GM06990 (cell line): ENCODE measurements around the gene ABLIM1.

Experiments used
- DNase-seq: peaks from one replicate; pipeline ENCODE4 v3.0.0-alpha.2; 2011; ENCODE audit not compliant: insufficient read length; ENCODE audit errors: extremely low read depth
- H3K27me3 ChIP-seq: replicated peaks from 2 replicates; pipeline ENCODE4 v1.6.0; 2011; ENCODE audit warnings: low read length; ENCODE audit not compliant: control insufficient read depth, insufficient read depth
- H3K36me3 ChIP-seq: 2 replicates; pipeline ENCODE4 v1.5.1; 2011; ENCODE audit warnings: low read length; ENCODE audit not compliant: control insufficient read depth, insufficient read depth
- H3K4me3 ChIP-seq: replicated peaks from 2 replicates; pipeline ENCODE4 v1.5.1; 2011; ENCODE audit warnings: low read depth, mild to moderate bottlenecking, control low read depth, low read length
- TF ChIP-seq, protein P1 (sequence below): IDR thresholded peaks from 2 replicates; pipeline ENCODE4 v1.5.1; 2011; ENCODE audit warnings: low read length, control low read depth, mild to moderate bottlenecking, inconsistent platforms; ENCODE audit not compliant: insufficient read depth, poor library complexity, severe bottlenecking

ABLIM1 gene

DNA sequence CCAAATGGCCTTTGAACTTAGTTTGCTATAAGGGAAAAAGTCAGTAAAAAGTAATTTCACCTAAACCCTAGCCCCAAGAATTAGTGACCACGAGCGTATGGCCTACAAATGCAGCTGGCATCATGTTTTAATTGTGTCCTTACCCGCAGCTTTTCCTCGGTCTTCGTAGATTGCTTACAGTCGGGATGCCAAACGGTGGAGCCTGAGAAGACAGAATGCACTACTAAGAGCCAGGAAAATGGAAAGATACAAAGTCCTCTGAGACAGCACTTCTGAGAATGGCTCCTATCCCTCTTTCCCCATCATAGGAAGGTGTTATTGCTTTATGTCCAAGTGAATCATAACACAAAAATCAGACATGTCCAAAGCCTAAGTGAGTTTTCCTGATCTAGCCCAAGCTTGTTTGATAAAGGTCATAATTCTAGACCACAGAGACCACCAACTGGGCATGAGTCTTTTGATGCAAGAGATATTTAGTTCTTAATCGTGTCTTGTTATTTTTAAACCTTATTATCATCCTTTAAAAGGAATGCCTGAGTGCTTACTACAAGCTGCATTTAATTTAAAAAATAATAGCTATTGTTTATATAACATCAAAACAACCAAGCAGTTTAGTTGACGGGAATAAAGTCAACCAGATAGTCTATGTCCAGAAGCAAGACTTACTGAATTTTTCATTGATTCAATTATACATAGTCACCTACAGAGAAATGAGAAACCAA lies 170.1 kb downstream of the ABLIM1 start:
- H3K27me3 ChIP-seq, result no peaks in the 10 kb centered on the region
- peaks cover 3% of the 10 kb centered on the region for H3K36me3 ChIP-seq
- H3K4me3 ChIP-seq, result no peak overlapping the region
- TF ChIP-seq, protein P1, sequence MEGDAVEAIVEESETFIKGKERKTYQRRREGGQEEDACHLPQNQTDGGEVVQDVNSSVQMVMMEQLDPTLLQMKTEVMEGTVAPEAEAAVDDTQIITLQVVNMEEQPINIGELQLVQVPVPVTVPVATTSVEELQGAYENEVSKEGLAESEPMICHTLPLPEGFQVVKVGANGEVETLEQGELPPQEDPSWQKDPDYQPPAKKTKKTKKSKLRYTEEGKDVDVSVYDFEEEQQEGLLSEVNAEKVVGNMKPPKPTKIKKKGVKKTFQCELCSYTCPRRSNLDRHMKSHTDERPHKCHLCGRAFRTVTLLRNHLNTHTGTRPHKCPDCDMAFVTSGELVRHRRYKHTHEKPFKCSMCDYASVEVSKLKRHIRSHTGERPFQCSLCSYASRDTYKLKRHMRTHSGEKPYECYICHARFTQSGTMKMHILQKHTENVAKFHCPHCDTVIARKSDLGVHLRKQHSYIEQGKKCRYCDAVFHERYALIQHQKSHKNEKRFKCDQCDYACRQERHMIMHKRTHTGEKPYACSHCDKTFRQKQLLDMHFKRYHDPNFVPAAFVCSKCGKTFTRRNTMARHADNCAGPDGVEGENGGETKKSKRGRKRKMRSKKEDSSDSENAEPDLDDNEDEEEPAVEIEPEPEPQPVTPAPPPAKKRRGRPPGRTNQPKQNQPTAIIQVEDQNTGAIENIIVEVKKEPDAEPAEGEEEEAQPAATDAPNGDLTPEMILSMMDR, result no peak
- DNase-seq, result no peak

GRCh38 chr10:114486938-114487814 lies 170.9 kb downstream of the ABLIM1 start:
- DNase-seq, result no peak
- TF ChIP-seq, protein P1, result no peak
- H3K27me3 ChIP-seq, result no peaks in the 10 kb centered on the region
- peaks cover 3% of the 10 kb centered on the region for H3K36me3 ChIP-seq
- no peak overlapping the region for H3K4me3 ChIP-seq

GRCh38 chr10:114485696-114486400 lies 172.2 kb downstream of the ABLIM1 start:
- no peak for DNase-seq
- Histone ChIP-seq H3K4me3 (no peak overlapping the region), H3K36me3 (peaks cover 3% of the 10 kb centered on the region), H3K27me3 (no peaks in the 10 kb centered on the region)
- TF ChIP-seq, protein P1, result no peak

DNA sequence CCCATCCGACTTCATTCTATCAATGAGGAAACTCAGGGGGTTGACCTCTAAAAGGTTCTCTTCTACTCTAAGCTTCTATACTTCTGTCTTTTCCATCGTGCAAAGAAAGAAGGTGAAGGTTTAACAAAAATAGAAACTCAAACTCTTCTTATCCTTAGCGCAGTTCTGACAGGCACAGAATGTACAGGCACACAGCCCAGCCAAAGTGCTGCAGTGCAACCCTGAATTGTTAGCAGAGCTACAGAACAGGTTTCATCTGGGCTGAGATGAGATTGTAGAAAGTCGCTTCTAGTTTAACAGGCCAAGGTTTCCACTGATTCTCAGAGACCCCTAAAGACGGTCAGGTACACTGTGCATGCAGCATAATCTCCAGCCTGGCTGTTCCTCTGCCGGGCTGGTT lies 174.5 kb downstream of the ABLIM1 start:
- no peaks in the 10 kb centered on the region for H3K27me3 ChIP-seq
- no peak overlapping the region for H3K4me3 ChIP-seq
- no peak for DNase-seq
- no peaks in the 10 kb centered on the region; the same call in none of the 2 replicates for H3K36me3 ChIP-seq
- TF ChIP-seq, protein P1, result no peak

DNA sequence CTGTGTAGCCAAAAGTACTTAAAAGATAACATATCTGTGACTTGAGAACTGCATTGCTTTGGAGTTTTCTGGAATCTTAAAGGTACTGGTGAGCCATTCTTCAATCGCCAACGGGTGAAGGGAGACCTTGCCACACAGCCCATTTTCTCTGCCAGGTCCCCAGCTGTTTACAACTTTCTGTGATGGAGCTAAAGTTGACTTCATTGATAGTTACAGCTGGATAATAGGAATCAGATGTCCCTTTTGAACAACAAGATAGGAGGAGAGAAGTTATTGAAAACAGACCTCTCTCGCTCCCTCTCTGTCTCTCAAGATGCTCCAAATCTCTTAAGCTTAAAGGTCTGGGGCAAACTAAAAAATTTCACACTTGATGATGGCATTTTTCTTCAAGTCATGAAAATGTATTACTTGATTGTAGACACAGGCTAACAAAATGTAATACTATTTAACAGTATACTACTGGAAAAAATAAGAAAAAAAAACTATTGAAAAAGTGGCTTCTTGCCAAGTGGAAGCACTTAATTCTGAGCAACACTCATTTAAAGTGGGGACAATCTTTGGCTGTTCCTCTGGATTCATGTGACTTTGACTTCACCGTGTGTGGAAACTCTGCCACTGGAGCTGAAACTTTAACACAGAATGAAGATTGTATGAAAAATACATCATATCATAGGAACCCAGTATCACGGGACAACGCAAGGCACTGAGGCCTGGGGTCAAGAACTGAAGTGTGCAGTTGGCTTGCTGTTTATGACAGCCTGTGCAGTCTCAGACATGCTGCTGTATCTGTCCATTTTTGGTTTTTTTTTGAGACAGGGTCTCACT lies 175.4 kb downstream of the ABLIM1 start:
- H3K4me3 ChIP-seq, result no peak overlapping the region
- no peaks in the 10 kb centered on the region; the same call in 1 of the 2 replicates for H3K36me3 ChIP-seq
- TF ChIP-seq, protein P1, result no peak
- H3K27me3 ChIP-seq, result no peaks in the 10 kb centered on the region
- DNase-seq, result no peak
